GM12864 (cell line): Measurements from ENCODE around the gene RBM4B.

ENCODE experiments used
- DNase-seq: peaks from one replicate; pipeline ENCODE4 v3.0.0-alpha.2; 2011; ENCODE audit warnings: low read depth
- H3K4me3 ChIP-seq: 2 replicates; pipeline ENCODE4 v1.5.1; 2011; ENCODE audit warnings: mild to moderate bottlenecking, low read depth, low read length, control low read depth
- TF ChIP-seq, protein P1 (sequence below): IDR thresholded peaks from 2 replicates; pipeline ENCODE4 v1.5.1; 2011; ENCODE audit warnings: low read depth, mild to moderate bottlenecking, moderate library complexity, low read length, control low read depth, inconsistent platforms; ENCODE audit errors: missing control alignments

The RBM4B gene

GRCh38 chr11:66692446-66692845 lies 14.8 kb upstream of the RBM4B start:
- no peak for DNase-seq
- H3K4me3 ChIP-seq: no peak overlapping the region
- TF ChIP-seq, protein P1, sequence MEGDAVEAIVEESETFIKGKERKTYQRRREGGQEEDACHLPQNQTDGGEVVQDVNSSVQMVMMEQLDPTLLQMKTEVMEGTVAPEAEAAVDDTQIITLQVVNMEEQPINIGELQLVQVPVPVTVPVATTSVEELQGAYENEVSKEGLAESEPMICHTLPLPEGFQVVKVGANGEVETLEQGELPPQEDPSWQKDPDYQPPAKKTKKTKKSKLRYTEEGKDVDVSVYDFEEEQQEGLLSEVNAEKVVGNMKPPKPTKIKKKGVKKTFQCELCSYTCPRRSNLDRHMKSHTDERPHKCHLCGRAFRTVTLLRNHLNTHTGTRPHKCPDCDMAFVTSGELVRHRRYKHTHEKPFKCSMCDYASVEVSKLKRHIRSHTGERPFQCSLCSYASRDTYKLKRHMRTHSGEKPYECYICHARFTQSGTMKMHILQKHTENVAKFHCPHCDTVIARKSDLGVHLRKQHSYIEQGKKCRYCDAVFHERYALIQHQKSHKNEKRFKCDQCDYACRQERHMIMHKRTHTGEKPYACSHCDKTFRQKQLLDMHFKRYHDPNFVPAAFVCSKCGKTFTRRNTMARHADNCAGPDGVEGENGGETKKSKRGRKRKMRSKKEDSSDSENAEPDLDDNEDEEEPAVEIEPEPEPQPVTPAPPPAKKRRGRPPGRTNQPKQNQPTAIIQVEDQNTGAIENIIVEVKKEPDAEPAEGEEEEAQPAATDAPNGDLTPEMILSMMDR: no peak

- TF ChIP-seq, protein P1: no peak
- H3K4me3 ChIP-seq: no peak overlapping the region
- DNase-seq: no peak
Measured at GRCh38 chr11:66691311-66691980, 13.8 kb upstream of the RBM4B start.

DNA sequence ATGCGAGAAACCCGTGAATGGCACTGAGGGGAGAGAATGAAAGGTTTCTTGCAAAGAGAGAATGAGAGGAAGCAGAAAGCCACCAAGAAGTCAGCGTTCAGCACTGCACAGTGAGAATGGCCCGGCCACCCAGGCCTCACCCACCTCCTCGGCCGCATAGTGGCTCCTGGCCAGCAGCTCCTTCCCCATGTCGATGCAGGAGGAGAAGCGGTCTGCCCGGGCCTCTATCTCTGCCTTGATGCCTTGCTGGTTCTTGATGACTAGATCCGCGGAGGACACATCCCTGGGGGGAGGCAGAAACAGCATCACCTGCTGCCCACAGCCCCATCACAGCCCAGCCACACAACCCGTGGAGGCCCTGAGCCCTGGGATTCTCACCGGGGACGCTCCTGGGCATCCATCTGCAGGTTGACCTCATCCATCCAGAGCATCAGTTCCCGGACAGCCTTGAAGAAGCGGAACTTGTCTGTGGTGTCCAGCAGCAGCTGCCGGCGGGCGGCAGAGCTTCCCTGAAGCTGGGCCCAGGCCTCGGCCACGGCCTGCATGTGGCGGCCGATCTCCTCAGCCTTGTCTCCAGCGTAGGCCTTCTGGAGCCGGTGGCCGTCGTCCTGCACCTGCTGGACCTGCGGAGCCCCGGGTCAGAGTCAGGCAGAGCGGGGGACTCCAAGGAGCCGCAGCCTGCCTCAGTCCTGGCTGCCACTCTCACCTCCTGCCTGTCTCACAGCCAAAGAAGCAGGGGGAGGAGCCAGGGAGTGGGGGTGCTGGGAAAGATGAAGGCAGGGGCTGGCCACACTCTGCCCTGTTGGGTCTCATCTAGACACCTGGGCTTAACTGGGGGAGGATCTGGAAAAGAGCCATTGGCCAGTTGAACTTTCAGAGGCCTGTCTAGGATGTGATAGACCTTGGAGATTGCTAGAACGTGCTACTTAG lies 12.2 kb upstream of the RBM4B start:
- no peak for DNase-seq
- TF ChIP-seq, protein P1: no peak
- H3K4me3 ChIP-seq: no peak overlapping the region

- DNase-seq: no peak
- TF ChIP-seq, protein P1: no peak
- H3K4me3 ChIP-seq: no peak overlapping the region
Measured at GRCh38 chr11:66688561-66689534, 11.2 kb upstream of the RBM4B start.

GRCh38 chr11:66687831-66688281 lies 10.2 kb upstream of the RBM4B start:
- no peak overlapping the region for H3K4me3 ChIP-seq
- no peak for DNase-seq
- TF ChIP-seq, protein P1: no peak
